Caco-2 (cell line): Measurements from ENCODE around the gene NLGN1. TPM values are rescaled to one million over a fixed set of nuclear protein-coding genes. Genes with fewer than 3 reads are reported as not detected.

Experiments
- BruUV-seq: library from RNA; stranded (reverse); fragments of 400-500 nt; replicated peaks from 2 replicates; lab custom pipeline; 2021; lab: Mats Ljungman, UMichigan
- CTCF ChIA-PET: fragments of 300-600 bp; sonication (Branson Sonifier 250); formaldehyde crosslinking; loops from one replicate; lab custom pipeline; 2022; ENCODE audit warnings: antibody characterized with exemption; lab: Charles Lee
- POLR2A ChIA-PET: fragments of 300-600 bp; sonication (Branson Sonifier 250); formaldehyde crosslinking; loops from one replicate; lab custom pipeline; 2022; ENCODE audit warnings: antibody characterized with exemption; lab: Charles Lee
- DNase-seq, 2 experiments: peaks; one replicate each; pipeline versions ENCODE4 v3.0.0 to v3.0.0-alpha.2; 2020 to 2022
- H3K27me3 ChIP-seq: replicated peaks from 2 replicates; pipeline ENCODE4 v1.6.0; 2011; ENCODE audit warnings: low read length; ENCODE audit not compliant: control insufficient read depth, insufficient read depth
- H3K36me3 ChIP-seq: 2 replicates; pipeline ENCODE4 v1.5.1; 2011; ENCODE audit warnings: low read length; ENCODE audit not compliant: control insufficient read depth, insufficient read depth
- H3K4me1 ChIP-seq: fragments of 250-450 bp; sonication (Bioruptor Pico); 2 replicates; pipeline ENCODE4 v1.5.1; 2020; ENCODE audit warnings: mild to moderate bottlenecking
- H3K4me3 ChIP-seq: 2 replicates; pipeline ENCODE4 v1.5.1; 2011; ENCODE audit warnings: low read depth, mild to moderate bottlenecking, control low read depth, low read length
- H3K9me3 ChIP-seq: fragments of 250-450 bp; sonication (Bioruptor Pico); 2 replicates; pipeline ENCODE4 v1.5.1; 2020; ENCODE audit warnings: mild to moderate bottlenecking, moderate library complexity
- H3K27ac Mint-ChIP-seq: one replicate; pipeline ENCODE4 v1.8.0; 2022; ENCODE audit warnings: mixed read lengths; ENCODE audit not compliant: unreplicated experiment
- H3K27me3 Mint-ChIP-seq: one replicate; pipeline ENCODE4 v1.8.0; 2022; ENCODE audit warnings: mixed read lengths; ENCODE audit not compliant: insufficient read depth, unreplicated experiment
- H3K36me3 Mint-ChIP-seq: one replicate; pipeline ENCODE4 v1.8.0; 2022; ENCODE audit warnings: mild to moderate bottlenecking, mixed read lengths; ENCODE audit not compliant: insufficient read depth, unreplicated experiment
- H3K4me1 Mint-ChIP-seq: one replicate; pipeline ENCODE4 v1.8.0; 2022; ENCODE audit warnings: low read depth, mixed read lengths; ENCODE audit not compliant: unreplicated experiment
- H3K4me3 Mint-ChIP-seq: one replicate; pipeline ENCODE4 v1.8.0; 2022; ENCODE audit warnings: mild to moderate bottlenecking, moderate library complexity, mixed read lengths; ENCODE audit not compliant: unreplicated experiment
- H3K9me3 Mint-ChIP-seq: one replicate; pipeline ENCODE4 v1.8.0; 2022; ENCODE audit warnings: mixed read lengths; ENCODE audit not compliant: unreplicated experiment
- intact Hi-C: fragments of 100-400 bp; cut with micrococcal nuclease; formaldehyde crosslinking; loops from one replicate; pipeline ENCODE4 v1.10.0; 2022; ENCODE audit not compliant: unreplicated experiment
- total RNA-seq: library from RNA; stranded (reverse); gene quantifications from 2 replicates; pipeline ENCODE4 v1.2.3, GENCODE V29; 2022
- TF ChIP-seq, protein P1 (sequence below), 2 experiments: fragments of 200-600 bp in 1 of 2; IDR thresholded peaks; 1 replicate in 1 of 2; 2 replicates in 1 of 2; pipeline versions ENCODE4 v1.5.1 to v1.8.0; 2011 to 2022; ENCODE audit warnings: antibody characterized with exemption in 1 of 2, control low read depth in 1 of 2, inconsistent platforms in 1 of 2, low read depth in 1 of 2, low read length in 1 of 2, mild to moderate bottlenecking in 1 of 2, moderate library complexity in 1 of 2; ENCODE audit not compliant: insufficient read depth in 1 of 2, severe bottlenecking in 1 of 2, unreplicated experiment in 1 of 2

The NLGN1 gene
- total RNA-seq, 1 experiment from 2014 or later: not detected

DNA sequence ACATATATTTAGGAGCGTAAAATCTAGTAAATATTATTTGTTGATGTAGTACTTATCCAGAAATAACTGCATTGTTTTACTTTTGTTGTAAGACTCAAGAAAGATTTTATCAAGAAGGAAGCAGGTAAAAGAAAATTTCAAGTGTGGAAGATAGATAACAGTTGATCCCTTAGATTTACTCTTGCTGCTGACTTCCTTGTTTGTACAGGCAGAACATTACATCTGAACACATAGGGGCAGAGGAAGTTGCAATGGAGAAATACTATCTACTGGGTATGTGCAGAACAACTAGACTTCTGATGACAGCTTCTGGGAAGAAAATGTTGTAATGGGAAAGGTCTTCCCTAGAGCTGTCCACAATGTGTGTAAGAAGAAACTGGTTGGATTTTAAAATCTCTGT, 350.6 kb downstream of the NLGN1 start:
- ChIA-PET POLR2A (no interaction called here), CTCF (no interaction called here)
- Mint-ChIP-seq H3K36me3 (no peaks in the 10 kb centered on the region), H3K27ac (no peak overlapping the region), H3K9me3 (no peaks in the 10 kb centered on the region), H3K4me3 (no peak overlapping the region), H3K4me1 (no peaks in the 10 kb centered on the region), H3K27me3 (peaks cover 4% of the 10 kb centered on the region)
- H3K4me1 ChIP-seq: no peaks in the 10 kb centered on the region
- no peaks in the 10 kb centered on the region for H3K9me3 ChIP-seq
- no peaks in the 10 kb centered on the region for H3K27me3 ChIP-seq
- DNase-seq: no peak
- no peaks in the 10 kb centered on the region for H3K36me3 ChIP-seq
- intact Hi-C loops: no loop called here
- no TSS peak for BruUV-seq
- TF ChIP-seq, protein P1, sequence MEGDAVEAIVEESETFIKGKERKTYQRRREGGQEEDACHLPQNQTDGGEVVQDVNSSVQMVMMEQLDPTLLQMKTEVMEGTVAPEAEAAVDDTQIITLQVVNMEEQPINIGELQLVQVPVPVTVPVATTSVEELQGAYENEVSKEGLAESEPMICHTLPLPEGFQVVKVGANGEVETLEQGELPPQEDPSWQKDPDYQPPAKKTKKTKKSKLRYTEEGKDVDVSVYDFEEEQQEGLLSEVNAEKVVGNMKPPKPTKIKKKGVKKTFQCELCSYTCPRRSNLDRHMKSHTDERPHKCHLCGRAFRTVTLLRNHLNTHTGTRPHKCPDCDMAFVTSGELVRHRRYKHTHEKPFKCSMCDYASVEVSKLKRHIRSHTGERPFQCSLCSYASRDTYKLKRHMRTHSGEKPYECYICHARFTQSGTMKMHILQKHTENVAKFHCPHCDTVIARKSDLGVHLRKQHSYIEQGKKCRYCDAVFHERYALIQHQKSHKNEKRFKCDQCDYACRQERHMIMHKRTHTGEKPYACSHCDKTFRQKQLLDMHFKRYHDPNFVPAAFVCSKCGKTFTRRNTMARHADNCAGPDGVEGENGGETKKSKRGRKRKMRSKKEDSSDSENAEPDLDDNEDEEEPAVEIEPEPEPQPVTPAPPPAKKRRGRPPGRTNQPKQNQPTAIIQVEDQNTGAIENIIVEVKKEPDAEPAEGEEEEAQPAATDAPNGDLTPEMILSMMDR (IDR thresholded peaks at IDR 0.05; ENCODE audit: insufficient read depth in 1 of 2, low read depth in 1 of 2, low read length in 1 of 2, severe bottlenecking in 1 of 2, unreplicated experiment in 1 of 2): no peak
- H3K4me3 ChIP-seq: no peak overlapping the region

DNA sequence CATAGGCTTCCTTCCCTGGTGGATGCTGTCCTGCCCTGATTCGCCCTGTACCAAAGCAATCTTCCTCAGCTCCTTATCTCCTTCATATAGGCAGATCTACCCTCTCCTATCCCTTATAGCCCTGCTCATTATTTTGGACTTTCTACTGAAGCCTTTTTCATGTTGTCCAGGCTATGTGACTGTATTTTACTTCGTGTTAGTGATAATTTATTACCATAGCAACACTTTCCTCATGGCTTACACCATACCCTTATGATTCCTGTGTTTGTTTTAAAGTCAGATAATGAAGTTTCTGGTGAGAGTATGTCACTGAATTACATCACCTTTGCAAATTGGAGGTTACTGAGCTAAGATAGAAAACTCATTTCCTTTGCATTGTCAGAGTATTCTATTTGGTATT, 352.6 kb downstream of the NLGN1 start:
- H3K36me3 Mint-ChIP-seq: no peaks in the 10 kb centered on the region
- CTCF ChIA-PET: no interaction called here

DNA sequence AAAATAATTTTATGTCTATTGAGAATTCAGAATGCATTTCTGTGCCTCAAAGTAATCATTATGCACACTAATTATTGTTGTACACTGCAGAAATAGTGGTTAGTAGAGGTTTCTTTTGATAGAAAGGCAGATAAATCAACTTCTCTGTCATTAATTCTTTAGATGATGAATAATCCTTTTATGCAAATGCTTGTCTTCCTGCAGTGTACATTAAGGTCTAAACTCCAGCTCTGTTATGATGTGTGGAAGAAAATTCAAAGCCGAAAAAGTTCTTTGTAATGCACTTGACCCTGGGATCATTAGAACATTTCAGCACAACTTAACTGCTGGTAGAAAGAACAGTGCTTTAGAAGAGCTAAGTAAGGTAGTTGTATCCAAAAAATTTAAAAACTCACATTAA, 353.0 kb downstream of the NLGN1 start:
- intact Hi-C loops: no loop called here
- H3K9me3 ChIP-seq: no peaks in the 10 kb centered on the region
- BruUV-seq: no TSS peak
- H3K27me3 Mint-ChIP-seq: no peaks in the 10 kb centered on the region
- H3K36me3 ChIP-seq: no peaks in the 10 kb centered on the region
- H3K9me3 Mint-ChIP-seq: no peaks in the 10 kb centered on the region
- no peaks in the 10 kb centered on the region for H3K27me3 ChIP-seq
- TF ChIP-seq, protein P1 (IDR thresholded peaks at IDR 0.05; ENCODE audit: insufficient read depth in 1 of 2, low read depth in 1 of 2, low read length in 1 of 2, severe bottlenecking in 1 of 2, unreplicated experiment in 1 of 2): no peak
- H3K4me3 ChIP-seq: no peak overlapping the region
- no peaks in the 10 kb centered on the region for H3K4me1 ChIP-seq
- H3K27ac Mint-ChIP-seq: no peak overlapping the region
- POLR2A ChIA-PET: no interaction called here
- no peaks in the 10 kb centered on the region for H3K4me1 Mint-ChIP-seq
- DNase-seq: no peak
- H3K36me3 Mint-ChIP-seq: no peaks in the 10 kb centered on the region
- CTCF ChIA-PET: no interaction called here
- H3K4me3 Mint-ChIP-seq: no peak overlapping the region

More for the DNA sequence above, 352.6 kb downstream of the NLGN1 start:
- POLR2A ChIA-PET: no interaction called here
- intact Hi-C loops: no loop called here
- DNase-seq: no peak
- H3K27ac Mint-ChIP-seq: no peak overlapping the region
- no TSS peak for BruUV-seq
- H3K4me3 Mint-ChIP-seq: no peak overlapping the region
- H3K9me3 Mint-ChIP-seq: no peaks in the 10 kb centered on the region
- no peak overlapping the region for H3K4me3 ChIP-seq
- no peaks in the 10 kb centered on the region for H3K36me3 ChIP-seq
- H3K4me1 Mint-ChIP-seq: no peaks in the 10 kb centered on the region
- H3K27me3 Mint-ChIP-seq: no peaks in the 10 kb centered on the region
- TF ChIP-seq, protein P1 (IDR thresholded peaks at IDR 0.05; ENCODE audit: insufficient read depth in 1 of 2, low read depth in 1 of 2, low read length in 1 of 2, severe bottlenecking in 1 of 2, unreplicated experiment in 1 of 2): no peak
- no peaks in the 10 kb centered on the region for H3K27me3 ChIP-seq
- no peaks in the 10 kb centered on the region for H3K9me3 ChIP-seq
- H3K4me1 ChIP-seq: no peaks in the 10 kb centered on the region
